Lower leg skin (tissue), 3 donors: Measurements from ENCODE around the gene ACBD5.

Experiments used
- POLR2A ChIP-seq, 2 donors: fragments of 450-650 bp; IDR thresholded peaks; one replicate each; pipeline ENCODE4 v1.6.1; 2016 to 2017; ENCODE audit warnings: antibody characterized with exemption in 2 of 2, mild to moderate bottlenecking in 1 of 2, moderate library complexity in 1 of 2
- TF ChIP-seq, protein P1 (sequence below), 3 donors: fragments of 450-650 bp; IDR thresholded peaks; one replicate each; pipeline ENCODE4 v1.5.1; 2016; ENCODE audit warnings: antibody characterized with exemption in 3 of 3, mild to moderate bottlenecking in 3 of 3, moderate library complexity in 2 of 3

- TF ChIP-seq POLR2A (IDR thresholded peaks at IDR 0.05) = no peak
- TF ChIP-seq, protein P1, sequence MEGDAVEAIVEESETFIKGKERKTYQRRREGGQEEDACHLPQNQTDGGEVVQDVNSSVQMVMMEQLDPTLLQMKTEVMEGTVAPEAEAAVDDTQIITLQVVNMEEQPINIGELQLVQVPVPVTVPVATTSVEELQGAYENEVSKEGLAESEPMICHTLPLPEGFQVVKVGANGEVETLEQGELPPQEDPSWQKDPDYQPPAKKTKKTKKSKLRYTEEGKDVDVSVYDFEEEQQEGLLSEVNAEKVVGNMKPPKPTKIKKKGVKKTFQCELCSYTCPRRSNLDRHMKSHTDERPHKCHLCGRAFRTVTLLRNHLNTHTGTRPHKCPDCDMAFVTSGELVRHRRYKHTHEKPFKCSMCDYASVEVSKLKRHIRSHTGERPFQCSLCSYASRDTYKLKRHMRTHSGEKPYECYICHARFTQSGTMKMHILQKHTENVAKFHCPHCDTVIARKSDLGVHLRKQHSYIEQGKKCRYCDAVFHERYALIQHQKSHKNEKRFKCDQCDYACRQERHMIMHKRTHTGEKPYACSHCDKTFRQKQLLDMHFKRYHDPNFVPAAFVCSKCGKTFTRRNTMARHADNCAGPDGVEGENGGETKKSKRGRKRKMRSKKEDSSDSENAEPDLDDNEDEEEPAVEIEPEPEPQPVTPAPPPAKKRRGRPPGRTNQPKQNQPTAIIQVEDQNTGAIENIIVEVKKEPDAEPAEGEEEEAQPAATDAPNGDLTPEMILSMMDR (IDR thresholded peaks at IDR 0.05) = no peak
Measured at GRCh38 chr10:27241010-27241651, 534 bp upstream of the ACBD5 start.
